SU-DHL-6 (cell line): ENCODE measurements around the gene SLC24A3.

ENCODE experiments used
- H2AFZ ChIP-seq: fragments of 200-600 bp; sonication (generic); 2 replicates; pipeline ENCODE4 v1.6.1; 2014; ENCODE audit warnings: low read depth, mild to moderate bottlenecking, moderate library complexity, mixed read lengths, antibody characterized with exemption, low read length; ENCODE audit not compliant: severe bottlenecking
- H3F3A ChIP-seq: fragments of 200-600 bp; shearing (Covaris generic); 2 replicates; pipeline ENCODE4 v1.6.0; 2016; ENCODE audit warnings: antibody characterized with exemption, mild to moderate bottlenecking; ENCODE audit not compliant: insufficient read depth
- H3K27ac ChIP-seq: fragments of 200-600 bp; sonication (generic); 2 replicates; pipeline ENCODE4 v1.5.1; 2016; ENCODE audit warnings: low read depth, mild to moderate bottlenecking, low read length, moderate library complexity, mixed read lengths
- H3K27me3 ChIP-seq: fragments of 200-600 bp; sonication (generic), shearing (Covaris generic); 2 replicates; pipeline ENCODE4 v1.6.0; 2014; ENCODE audit warnings: mild to moderate bottlenecking, low read length
- H3K36me3 ChIP-seq: fragments of 200-600 bp; sonication (generic); 2 replicates; pipeline ENCODE4 v1.6.1; 2014; ENCODE audit warnings: mild to moderate bottlenecking, low read length, mixed read lengths
- H3K4me2 ChIP-seq: fragments of 300-600, 200-600 bp; shearing (Covaris generic), sonication (generic); 2 replicates; pipeline ENCODE4 v1.6.0; 2014; ENCODE audit warnings: low read length, low read depth, mild to moderate bottlenecking; ENCODE audit not compliant: poor library complexity, severe bottlenecking
- H3K4me3 ChIP-seq: fragments of 200-600 bp; sonication (generic); 2 replicates; pipeline ENCODE4 v1.5.1; 2014; ENCODE audit warnings: antibody characterized with exemption, low read length, mild to moderate bottlenecking, mixed read lengths; ENCODE audit not compliant: insufficient read depth, poor library complexity, severe bottlenecking
- H3K79me2 ChIP-seq: fragments of 200-600 bp; sonication (generic); 2 replicates; pipeline ENCODE4 v1.6.1; 2014; ENCODE audit warnings: mild to moderate bottlenecking, low read length, moderate library complexity; ENCODE audit not compliant: insufficient read depth
- H3K9ac ChIP-seq: fragments of 200-600 bp; sonication (generic); 2 replicates; pipeline ENCODE4 v1.7.0; 2014; ENCODE audit warnings: mild to moderate bottlenecking, low read length
- H3K9me2 ChIP-seq: fragments of 200-600 bp; sonication (generic); replicated peaks from 2 replicates; pipeline ENCODE4 v1.6.1; 2014; ENCODE audit warnings: low read length; ENCODE audit not compliant: insufficient read depth
- H3K9me3 ChIP-seq: fragments of 200-600 bp; sonication (generic); 2 replicates; pipeline ENCODE4 v1.6.1; 2014; ENCODE audit warnings: low read length, mixed read lengths; ENCODE audit not compliant: insufficient read depth
- H4K20me1 ChIP-seq: fragments of 200-600 bp; sonication (generic); 2 replicates; pipeline ENCODE4 v1.6.1; 2014; ENCODE audit warnings: low read depth, mild to moderate bottlenecking, antibody characterized with exemption, low read length, moderate library complexity, mixed read lengths
- CTCF ChIP-seq: fragments of 200-600 bp; sonication (generic); IDR thresholded peaks from one replicate; pipeline ENCODE4 v1.5.1; 2017; ENCODE audit warnings: antibody characterized with exemption, mild to moderate bottlenecking, low read length, moderate library complexity; ENCODE audit not compliant: insufficient read depth, poor library complexity, severe bottlenecking
- EZH2phosphoT487 ChIP-seq: fragments of 200-600 bp; sonication (generic), shearing (Covaris generic); conservative IDR thresholded peaks from 2 replicates; pipeline ENCODE4 v1.6.1; 2018; ENCODE audit warnings: mild to moderate bottlenecking, antibody characterized with exemption, low read length, moderate library complexity, mixed read lengths

Gene SLC24A3

GRCh38 chr20:19625426-19625825, 413.0 kb downstream of the SLC24A3 start:
- no peak overlapping the region for H3K27ac ChIP-seq
- no peak for TF ChIP-seq EZH2phosphoT487
- TF ChIP-seq CTCF, result no peak
- H3K9ac ChIP-seq, result no peak overlapping the region
- H4K20me1 ChIP-seq, result no peaks in the 10 kb centered on the region
- H3K4me2 ChIP-seq, result no peak overlapping the region
- H3K27me3 ChIP-seq, result no peaks in the 10 kb centered on the region
- no peaks in the 10 kb centered on the region for H3F3A ChIP-seq
- H3K36me3 ChIP-seq, result no peaks in the 10 kb centered on the region
- H3K4me3 ChIP-seq, result no peak overlapping the region
- no peaks in the 10 kb centered on the region for H3K9me3 ChIP-seq
- H2AFZ ChIP-seq, result no peak overlapping the region
- no peaks in the 10 kb centered on the region for H3K79me2 ChIP-seq
- H3K9me2 ChIP-seq, result no peaks in the 10 kb centered on the region

GRCh38 chr20:19626896-19627295, 414.5 kb downstream of the SLC24A3 start:
- no peaks in the 10 kb centered on the region for H3K9me3 ChIP-seq
- no peaks in the 10 kb centered on the region for H3K9me2 ChIP-seq
- H3F3A ChIP-seq, result no peaks in the 10 kb centered on the region
- H3K4me3 ChIP-seq, result no peak overlapping the region
- no peaks in the 10 kb centered on the region for H3K36me3 ChIP-seq
- H3K27me3 ChIP-seq, result no peaks in the 10 kb centered on the region
- H3K27ac ChIP-seq, result no peak overlapping the region
- no peak overlapping the region for H3K9ac ChIP-seq
- H3K79me2 ChIP-seq, result no peaks in the 10 kb centered on the region
- H4K20me1 ChIP-seq, result no peaks in the 10 kb centered on the region
- TF ChIP-seq EZH2phosphoT487, result no peak
- no peak for TF ChIP-seq CTCF
- no peak overlapping the region for H2AFZ ChIP-seq
- no peak overlapping the region for H3K4me2 ChIP-seq

GRCh38 chr20:19628570-19629134, 416.2 kb downstream of the SLC24A3 start:
- H3K9me3 ChIP-seq, result no peaks in the 10 kb centered on the region
- H3K4me2 ChIP-seq, result no peak overlapping the region
- no peaks in the 10 kb centered on the region for H4K20me1 ChIP-seq
- H2AFZ ChIP-seq, result no peak overlapping the region
- TF ChIP-seq CTCF (peak; percentile 46), EZH2phosphoT487 (no peak)
- no peaks in the 10 kb centered on the region for H3K27me3 ChIP-seq
- no peaks in the 10 kb centered on the region for H3K79me2 ChIP-seq
- no peaks in the 10 kb centered on the region for H3K9me2 ChIP-seq
- no peaks in the 10 kb centered on the region for H3F3A ChIP-seq
- H3K4me3 ChIP-seq, result no peak overlapping the region
- H3K36me3 ChIP-seq, result no peaks in the 10 kb centered on the region
- no peak overlapping the region for H3K27ac ChIP-seq
- no peak overlapping the region for H3K9ac ChIP-seq
